DOHH2 (cell line): ENCODE measurements around the gene ZFP1.

ENCODE experiments used
- EZH2phosphoT487 ChIP-seq: fragments of 200-600 bp; sonication (generic); IDR thresholded peaks from 2 replicates; pipeline ENCODE4 v1.6.1; 2017; ENCODE audit warnings: borderline replicate concordance, mild to moderate bottlenecking, antibody characterized with exemption, low read length, moderate library complexity, mixed read lengths
- TF ChIP-seq, protein P1 (sequence below): fragments of 200-600 bp; sonication (generic); IDR thresholded peaks from one replicate; pipeline ENCODE4 v1.5.1; 2014; ENCODE audit warnings: antibody characterized with exemption, mild to moderate bottlenecking, low read depth, low read length; ENCODE audit not compliant: poor library complexity, severe bottlenecking

DNA sequence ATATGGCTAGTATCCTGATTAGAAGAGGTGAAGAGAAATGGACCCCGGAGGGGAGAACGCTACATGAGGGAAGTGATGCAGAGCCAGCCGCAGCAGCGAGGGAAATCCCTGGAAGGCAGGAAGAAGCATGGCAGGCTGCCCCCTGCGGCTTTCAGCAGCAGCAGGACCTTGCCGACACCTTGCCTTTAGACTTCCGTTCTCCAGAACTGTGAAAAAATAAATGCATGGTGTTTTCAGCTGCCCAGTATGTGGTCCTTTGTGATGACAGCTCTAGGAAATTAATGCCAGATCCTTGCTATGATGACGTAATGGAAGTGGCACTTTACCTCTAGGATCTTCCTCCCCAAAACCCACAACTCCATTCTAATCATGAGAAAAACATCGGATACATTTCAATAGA lies 9.7 kb upstream of the ZFP1 start:
- TF ChIP-seq, protein P1, sequence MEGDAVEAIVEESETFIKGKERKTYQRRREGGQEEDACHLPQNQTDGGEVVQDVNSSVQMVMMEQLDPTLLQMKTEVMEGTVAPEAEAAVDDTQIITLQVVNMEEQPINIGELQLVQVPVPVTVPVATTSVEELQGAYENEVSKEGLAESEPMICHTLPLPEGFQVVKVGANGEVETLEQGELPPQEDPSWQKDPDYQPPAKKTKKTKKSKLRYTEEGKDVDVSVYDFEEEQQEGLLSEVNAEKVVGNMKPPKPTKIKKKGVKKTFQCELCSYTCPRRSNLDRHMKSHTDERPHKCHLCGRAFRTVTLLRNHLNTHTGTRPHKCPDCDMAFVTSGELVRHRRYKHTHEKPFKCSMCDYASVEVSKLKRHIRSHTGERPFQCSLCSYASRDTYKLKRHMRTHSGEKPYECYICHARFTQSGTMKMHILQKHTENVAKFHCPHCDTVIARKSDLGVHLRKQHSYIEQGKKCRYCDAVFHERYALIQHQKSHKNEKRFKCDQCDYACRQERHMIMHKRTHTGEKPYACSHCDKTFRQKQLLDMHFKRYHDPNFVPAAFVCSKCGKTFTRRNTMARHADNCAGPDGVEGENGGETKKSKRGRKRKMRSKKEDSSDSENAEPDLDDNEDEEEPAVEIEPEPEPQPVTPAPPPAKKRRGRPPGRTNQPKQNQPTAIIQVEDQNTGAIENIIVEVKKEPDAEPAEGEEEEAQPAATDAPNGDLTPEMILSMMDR, result no peak
- no peak for TF ChIP-seq EZH2phosphoT487
